OCI-LY3 (cell line): ENCODE measurements around the gene ATP13A2.

Source experiments
- H2AFZ ChIP-seq: fragments of 200-600, 300-600 bp; shearing (Covaris generic); 2 replicates; pipeline ENCODE4 v1.6.0; 2014; ENCODE audit warnings: antibody characterized with exemption, low read depth, low read length
- H3K27ac ChIP-seq: fragments of 200-600, 300-600 bp; sonication (generic); 2 replicates; pipeline ENCODE4 v1.5.1; 2014; ENCODE audit warnings: mild to moderate bottlenecking, low read length, moderate library complexity, mixed read lengths
- H3K27me3 ChIP-seq: fragments of 200-600, 300-600 bp; sonication (generic); 2 replicates; pipeline ENCODE4 v1.6.1; 2014; ENCODE audit warnings: low read depth, low read length, mixed read lengths
- H3K36me3 ChIP-seq: fragments of 200-600, 300-600 bp; sonication (generic); replicated peaks from 2 replicates; pipeline ENCODE3; 2014; ENCODE audit warnings: low read depth, low read length, mixed read lengths
- H3K4me1 ChIP-seq: fragments of 300-600, 200-600 bp; sonication (generic); 2 replicates; pipeline ENCODE4 v1.6.1; 2014; ENCODE audit warnings: low read length, mixed read lengths
- H3K4me2 ChIP-seq: fragments of 200-600, 300-600 bp; sonication (generic); 2 replicates; pipeline ENCODE4 v1.6.1; 2014; ENCODE audit warnings: low read length, mixed read lengths
- H3K4me3 ChIP-seq: fragments of 300-600, 200-600 bp; sonication (generic); 2 replicates; pipeline ENCODE4 v1.5.1; 2014; ENCODE audit warnings: antibody characterized with exemption, mild to moderate bottlenecking, low read length, moderate library complexity
- H3K79me2 ChIP-seq: fragments of 300-600, 200-600 bp; shearing (Covaris generic); 2 replicates; pipeline ENCODE4 v1.6.1; 2014; ENCODE audit warnings: mild to moderate bottlenecking, low read length, mixed read lengths
- H3K9ac ChIP-seq: fragments of 300-600, 200-600 bp; shearing (Covaris generic); 2 replicates; pipeline ENCODE4 v1.6.0; 2014; ENCODE audit warnings: mild to moderate bottlenecking, low read length, moderate library complexity
- H3K9me3 ChIP-seq: fragments of 200-600, 300-600 bp; shearing (Covaris generic); 2 replicates; pipeline ENCODE4 v1.6.1; 2014; ENCODE audit warnings: low read length, mixed read lengths; ENCODE audit not compliant: insufficient read depth
- H4K20me1 ChIP-seq: fragments of 200-600, 300-600 bp; sonication (generic); 2 replicates; pipeline ENCODE4 v1.6.1; 2016; ENCODE audit warnings: low read length, mixed read lengths; ENCODE audit not compliant: insufficient read depth
- CTCF ChIP-seq: fragments of 200-600, 300-600 bp; sonication (generic); IDR thresholded peaks from 2 replicates; pipeline ENCODE4 v1.5.1; 2014; ENCODE audit warnings: antibody characterized with exemption, low read length, low read depth
- EZH2phosphoT487 ChIP-seq: fragments of 200-600 bp; shearing (Covaris generic); IDR thresholded peaks from 2 replicates; pipeline ENCODE4 v1.6.1; 2018; ENCODE audit warnings: antibody characterized with exemption, mixed run types, low read depth

ATP13A2 gene

GRCh38 chr1:17053086-17053684 lies 41.5 kb upstream of the ATP13A2 start:
- no peaks in the 10 kb centered on the region for H3K27me3 ChIP-seq
- H3K36me3 ChIP-seq = no peaks in the 10 kb centered on the region
- H3K4me1 ChIP-seq = peaks cover 10% of the 10 kb centered on the region
- peak overlapping the region; percentile 14; the same call in 1 of the 2 replicates for H3K27ac ChIP-seq
- H3K4me2 ChIP-seq = peak overlapping the region; percentile 93
- H3K4me3 ChIP-seq = peak overlapping the region; percentile 99
- H3K9me3 ChIP-seq = no peaks in the 10 kb centered on the region
- H3K9ac ChIP-seq = peak overlapping the region; percentile 70
- no peak for TF ChIP-seq EZH2phosphoT487
- H3K79me2 ChIP-seq = peaks cover 30% of the 10 kb centered on the region
- H2AFZ ChIP-seq = no peak overlapping the region
- no peaks in the 10 kb centered on the region for H4K20me1 ChIP-seq

DNA sequence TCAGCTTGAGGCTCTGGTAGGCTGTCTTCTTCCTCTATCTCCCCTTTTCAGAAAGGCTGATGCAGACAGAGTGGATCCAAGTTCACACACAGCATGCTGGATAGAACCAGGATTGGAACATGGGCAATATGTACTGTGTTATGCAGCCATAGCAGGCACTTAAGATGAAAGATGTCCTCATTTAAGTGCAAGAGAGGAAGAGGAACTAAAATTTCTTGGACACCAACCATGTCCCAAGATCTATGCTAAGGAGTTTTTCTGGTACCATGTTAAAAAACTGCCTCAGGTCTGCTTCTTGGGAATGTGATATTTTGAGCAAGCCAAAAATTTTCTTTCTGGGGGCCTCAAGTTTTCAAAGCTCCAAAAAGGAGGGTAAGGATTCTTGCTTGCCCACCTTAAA lies 40.9 kb upstream of the ATP13A2 start:
- Histone ChIP-seq H3K79me2 (peaks cover 30% of the 10 kb centered on the region), H3K9ac (peak overlapping the region; percentile 70; the same call in 1 of the 2 replicates), H3K9me3 (no peaks in the 10 kb centered on the region), H4K20me1 (no peaks in the 10 kb centered on the region), H3K4me3 (peak overlapping the region; percentile 99), H3K27me3 (no peaks in the 10 kb centered on the region), H3K4me2 (peak overlapping the region; percentile 93), H3K27ac (no peak overlapping the region), H3K36me3 (no peaks in the 10 kb centered on the region), H2AFZ (no peak overlapping the region), H3K4me1 (peaks cover 10% of the 10 kb centered on the region)
- TF ChIP-seq EZH2phosphoT487 (no peak), CTCF (no peak)

GRCh38 chr1:17052038-17052437 lies 40.3 kb upstream of the ATP13A2 start:
- Histone ChIP-seq H2AFZ (no peak overlapping the region), H3K9ac (no peak overlapping the region), H3K27me3 (no peaks in the 10 kb centered on the region), H3K27ac (no peak overlapping the region), H3K9me3 (no peaks in the 10 kb centered on the region), H3K4me3 (no peak overlapping the region), H4K20me1 (no peaks in the 10 kb centered on the region), H3K4me2 (0 out of 2 replicates have a peak overlapping the region, but pooled peaks have one; percentile 93), H3K79me2 (peaks cover 30% of the 10 kb centered on the region), H3K36me3 (no peaks in the 10 kb centered on the region), H3K4me1 (peaks cover 10% of the 10 kb centered on the region)
- TF ChIP-seq CTCF = no peak

DNA sequence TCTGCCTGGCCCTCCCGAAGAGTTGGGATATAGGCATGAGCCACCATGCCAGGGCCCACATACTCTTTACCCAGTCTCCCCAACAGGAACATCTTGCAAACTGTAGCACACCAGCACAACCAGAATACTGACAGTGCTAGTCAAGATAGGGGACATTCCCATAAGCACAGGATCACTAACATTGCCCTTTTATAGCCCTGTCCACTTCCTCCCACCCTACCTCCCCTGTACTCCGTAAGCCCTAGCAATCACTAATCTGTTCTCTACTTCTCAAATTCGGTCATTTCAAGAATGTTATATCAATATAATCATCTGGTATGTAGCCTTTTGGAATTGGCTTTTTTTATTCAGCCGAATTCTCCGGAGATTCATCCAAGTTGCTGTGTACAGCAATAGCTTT lies 36.2 kb upstream of the ATP13A2 start:
- Histone ChIP-seq H2AFZ (no peak overlapping the region), H4K20me1 (no peaks in the 10 kb centered on the region), H3K27me3 (no peaks in the 10 kb centered on the region), H3K4me1 (peaks cover 11% of the 10 kb centered on the region), H3K79me2 (peaks cover 25% of the 10 kb centered on the region), H3K4me3 (no peak overlapping the region), H3K36me3 (peaks cover 9% of the 10 kb centered on the region), H3K9ac (no peak overlapping the region), H3K4me2 (no peak overlapping the region), H3K9me3 (no peaks in the 10 kb centered on the region), H3K27ac (no peak overlapping the region)
- no peak for TF ChIP-seq EZH2phosphoT487
- no peak for TF ChIP-seq CTCF
